ENCODE measurements around the gene DCC.

DCC gene

DNA sequence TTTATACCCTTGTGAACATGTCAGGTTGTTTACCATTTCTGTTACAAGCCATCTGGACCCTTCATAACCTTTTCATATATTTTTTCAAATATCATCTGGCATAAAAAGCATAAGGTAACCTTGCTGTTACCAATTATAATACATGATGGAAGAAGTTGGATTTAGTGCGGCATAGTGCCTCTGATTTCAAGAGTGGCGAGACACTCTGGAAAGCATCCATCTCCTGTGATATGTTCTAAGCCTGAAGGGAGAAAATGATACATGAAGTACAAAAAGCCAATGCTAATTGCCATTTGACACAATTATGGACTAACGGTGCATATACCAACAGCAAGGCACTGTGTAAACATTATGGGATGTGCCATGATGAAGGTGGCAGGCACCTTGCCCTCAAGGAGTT, 75.1 kb downstream of the DCC start:
- DNase-seq (ENCODE audit: insufficient read length, low spot score) (no peak), FAIRE-seq (no peak)

DNA sequence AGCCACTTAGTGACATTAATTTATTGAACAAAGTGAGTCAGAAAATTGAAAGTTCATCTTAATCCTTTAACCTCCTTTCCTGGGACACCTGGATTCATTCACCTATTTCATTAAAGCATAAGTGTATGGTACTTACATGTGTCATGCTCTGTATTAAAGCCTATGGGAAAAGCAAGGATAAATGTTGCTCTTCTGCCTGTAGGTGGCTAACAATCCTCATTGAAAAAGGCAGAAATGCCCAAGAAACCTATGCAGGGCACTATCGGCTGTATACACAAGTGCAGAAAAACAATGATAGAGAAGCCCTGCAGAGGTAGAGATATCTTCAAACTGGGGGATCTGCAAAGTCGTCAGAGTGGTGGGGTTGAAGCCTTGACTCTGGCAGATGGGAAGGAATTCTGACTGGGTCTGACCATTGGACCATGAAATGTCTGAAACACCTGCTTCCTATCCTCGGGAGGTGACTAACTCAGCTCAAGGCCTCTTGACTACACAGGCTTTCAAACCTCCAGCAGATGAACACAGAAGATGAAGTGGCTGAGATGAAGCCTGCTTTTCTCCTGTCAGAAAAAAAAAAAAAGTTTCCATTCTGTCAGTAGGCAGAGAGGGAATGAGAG, 83.1 kb downstream of the DCC start:
- FAIRE-seq: no peak
- DNase-seq (ENCODE audit: insufficient read length, low spot score): no peak

DNA sequence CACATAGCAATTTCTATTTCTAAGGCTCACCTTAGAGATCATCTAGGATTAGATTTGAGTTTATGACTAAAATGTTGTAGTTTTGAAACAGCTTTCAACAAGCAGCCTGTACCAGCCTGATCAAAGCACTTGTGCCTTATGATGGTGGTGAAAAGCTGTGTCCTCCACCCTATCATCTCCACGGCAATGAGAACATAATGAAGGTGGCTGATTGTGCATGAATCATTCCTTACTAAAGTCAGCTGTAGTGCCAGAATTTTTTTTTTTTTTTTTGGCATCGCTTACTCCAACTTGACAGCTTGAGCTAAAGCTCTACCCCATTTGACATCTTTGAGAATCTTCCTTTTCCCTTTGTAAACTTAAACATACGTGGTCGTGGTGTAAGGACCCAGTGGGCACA, 86.0 kb downstream of the DCC start:
- no peak for DNase-seq (ENCODE audit: insufficient read length, low spot score)
- no peak for FAIRE-seq

DNA sequence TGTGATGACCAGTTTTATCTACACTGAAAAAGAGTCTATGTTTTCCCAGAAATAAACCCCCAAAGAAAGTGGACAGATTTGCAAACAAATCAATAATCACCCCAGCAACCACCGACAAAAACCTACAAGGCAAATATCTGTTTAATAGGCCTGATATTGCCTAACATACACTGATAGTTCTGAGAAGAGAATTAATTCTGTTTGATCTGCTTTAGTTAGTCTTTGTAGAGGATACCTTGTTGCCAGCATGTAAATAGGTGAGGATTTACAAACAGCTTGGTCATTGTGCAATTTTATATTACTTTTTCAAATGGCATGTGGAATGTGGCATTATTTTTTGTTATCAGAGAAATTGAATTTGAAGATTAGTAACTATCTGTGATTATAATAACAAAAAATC, 86.5 kb downstream of the DCC start:
- DNase-seq (ENCODE audit: insufficient read length, low spot score) (no peak), FAIRE-seq (no peak)

DNA sequence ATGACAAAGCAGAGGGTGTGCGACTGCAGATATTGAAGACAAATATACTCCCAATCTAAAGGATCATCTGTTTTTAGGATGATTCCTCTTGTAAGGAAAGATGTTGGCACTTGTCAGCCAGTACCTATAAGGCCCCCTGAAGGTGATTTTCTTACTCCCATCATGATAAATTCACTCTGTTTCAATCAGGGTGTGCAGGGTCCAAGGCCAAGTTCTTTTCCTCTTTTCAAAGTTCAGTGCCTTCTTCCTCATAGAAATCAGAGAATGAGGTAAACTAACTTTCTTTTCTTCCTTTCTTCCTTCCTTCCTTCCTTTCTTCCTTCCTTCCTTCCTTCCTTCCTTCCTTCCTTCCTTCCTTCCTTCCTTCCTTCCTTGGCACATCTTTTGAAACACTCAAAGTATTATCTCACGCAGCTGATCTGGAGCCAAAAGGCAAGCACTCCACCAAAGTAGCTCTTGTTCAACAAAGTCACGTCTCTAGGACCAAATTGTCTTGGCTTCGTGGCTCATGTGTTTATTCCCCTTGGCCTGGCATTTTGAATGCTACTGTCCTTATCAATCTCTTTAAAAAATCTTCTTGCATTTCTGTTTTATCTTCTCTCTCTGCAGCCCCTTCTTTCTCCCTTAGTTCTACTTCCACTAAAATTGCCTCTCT, 87.7 kb downstream of the DCC start:
- FAIRE-seq (no peak), DNase-seq (ENCODE audit: insufficient read length, low spot score) (no peak)

DNA sequence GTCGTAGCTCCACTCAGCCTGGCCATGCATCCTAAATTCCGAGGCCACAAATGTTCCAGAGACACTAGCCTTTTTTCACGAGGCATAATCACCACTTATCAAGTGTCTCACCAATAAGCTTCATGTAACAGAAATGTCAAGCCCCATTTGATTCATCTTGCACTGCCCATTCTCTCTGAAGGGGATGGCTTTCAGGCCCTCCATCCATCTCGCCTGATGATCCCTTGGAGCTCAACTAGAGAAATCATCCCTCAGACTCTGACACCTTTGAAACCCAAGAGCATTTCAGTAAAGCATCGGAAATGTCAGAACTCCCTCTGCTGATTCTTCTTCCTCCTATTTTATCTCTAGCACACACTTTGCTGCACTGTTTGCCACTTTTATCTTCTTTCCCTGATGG, 91.7 kb downstream of the DCC start:
- DNase-seq (ENCODE audit: insufficient read length, low spot score): no peak
- no peak for FAIRE-seq

DNA sequence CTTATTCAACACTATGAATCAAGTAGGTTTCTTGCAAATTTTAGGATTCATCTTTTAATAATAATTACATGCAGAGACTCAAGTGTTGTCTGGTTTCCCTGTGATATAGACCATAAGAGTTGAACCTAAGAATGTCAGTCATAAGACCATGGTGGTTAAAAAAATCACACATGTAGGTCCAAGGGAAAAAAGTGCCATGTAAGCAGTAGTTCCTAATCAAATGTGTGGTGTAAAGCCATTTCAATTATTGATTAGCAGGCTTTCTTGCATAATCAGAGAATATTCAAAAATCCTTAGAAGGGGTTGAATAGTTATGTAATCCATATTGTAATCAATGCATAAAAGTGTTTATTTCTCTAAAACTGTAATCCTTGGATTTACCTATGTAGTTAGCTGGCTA, 93.8 kb downstream of the DCC start:
- no peak for DNase-seq (ENCODE audit: insufficient read length, low spot score)
- FAIRE-seq: no peak

DNA sequence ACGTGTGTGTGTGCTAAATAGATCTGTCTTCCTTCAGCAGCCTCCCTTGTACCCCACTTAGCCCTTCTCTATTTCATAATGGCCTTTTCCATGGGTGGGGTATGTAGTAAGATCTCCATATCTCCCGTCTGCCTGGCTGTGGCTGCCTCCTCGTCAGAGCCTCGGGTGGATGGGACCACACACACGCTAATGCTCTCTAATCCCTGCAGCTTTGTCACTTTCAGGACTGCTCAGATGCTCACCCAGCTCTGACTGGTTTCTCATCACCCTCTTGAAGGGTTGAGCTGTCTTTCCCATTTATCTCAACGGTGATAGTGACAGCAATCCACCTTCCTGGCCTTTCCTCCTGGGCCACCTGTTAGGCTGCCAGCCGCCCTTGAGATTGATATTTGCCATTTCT, 95.3 kb downstream of the DCC start:
- DNase-seq (ENCODE audit: insufficient read length, low spot score) (no peak), FAIRE-seq (no peak)

DNA sequence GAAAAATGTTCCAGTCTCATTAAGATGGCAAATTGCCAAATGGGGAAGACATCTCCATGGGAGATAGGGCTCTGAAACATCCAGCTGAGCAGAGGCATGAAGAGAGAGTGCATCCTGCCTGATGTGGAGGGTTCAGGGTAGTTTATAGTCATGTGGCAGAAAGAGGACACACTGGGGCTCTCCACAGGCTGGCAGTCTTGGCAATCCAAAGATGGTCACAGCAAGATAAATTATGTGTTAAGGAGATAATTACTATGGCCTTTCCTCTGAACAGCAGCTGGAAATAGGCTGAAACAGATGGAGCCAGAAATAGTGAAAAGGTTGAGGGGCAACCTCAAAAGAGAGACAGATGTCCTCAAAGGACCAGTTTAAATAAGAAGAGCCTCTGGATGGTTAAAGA, 97.2 kb downstream of the DCC start:
- FAIRE-seq (no peak), DNase-seq (ENCODE audit: insufficient read length, low spot score) (no peak)

DNA sequence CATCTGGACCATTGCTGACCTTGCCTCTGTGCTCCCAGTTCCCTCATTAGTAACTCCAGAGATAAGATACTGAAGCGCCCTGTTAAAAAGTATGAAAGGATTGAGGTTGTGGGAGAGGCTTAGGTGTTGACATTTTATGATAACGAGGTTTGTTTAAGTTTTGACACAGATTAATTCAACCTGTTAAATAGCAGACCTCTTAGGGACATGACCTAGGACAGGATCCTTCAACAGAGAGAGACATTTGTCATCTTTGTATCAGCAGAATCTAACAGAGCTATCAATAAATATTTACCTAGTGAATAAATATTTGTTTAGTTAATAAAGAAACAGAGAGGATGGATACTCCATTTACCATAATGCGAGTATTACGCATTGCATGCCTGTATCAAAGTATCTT, 99.5 kb downstream of the DCC start:
- FAIRE-seq: no peak
- DNase-seq (ENCODE audit: insufficient read length, low spot score): no peak

DNA sequence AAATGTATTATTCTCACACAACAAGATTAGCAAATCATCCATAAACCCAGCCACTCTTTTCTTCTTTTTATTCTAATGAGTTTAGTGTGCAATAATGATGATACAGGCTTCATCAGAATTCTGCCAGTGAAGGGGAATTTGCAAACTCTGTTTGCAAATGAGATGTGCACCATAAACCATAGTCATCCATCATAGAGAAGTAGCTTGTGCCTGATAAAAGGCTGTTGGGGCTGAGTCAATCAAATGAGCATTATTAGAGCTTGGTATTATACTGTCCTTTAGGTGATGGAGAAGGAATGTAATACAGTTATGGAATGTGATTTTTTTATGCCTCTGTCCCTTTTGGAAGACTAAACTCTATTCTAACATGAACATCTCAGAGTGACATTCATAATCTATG, 101.8 kb downstream of the DCC start:
- DNase-seq (ENCODE audit: insufficient read length, low spot score): no peak
- FAIRE-seq: no peak

DNA sequence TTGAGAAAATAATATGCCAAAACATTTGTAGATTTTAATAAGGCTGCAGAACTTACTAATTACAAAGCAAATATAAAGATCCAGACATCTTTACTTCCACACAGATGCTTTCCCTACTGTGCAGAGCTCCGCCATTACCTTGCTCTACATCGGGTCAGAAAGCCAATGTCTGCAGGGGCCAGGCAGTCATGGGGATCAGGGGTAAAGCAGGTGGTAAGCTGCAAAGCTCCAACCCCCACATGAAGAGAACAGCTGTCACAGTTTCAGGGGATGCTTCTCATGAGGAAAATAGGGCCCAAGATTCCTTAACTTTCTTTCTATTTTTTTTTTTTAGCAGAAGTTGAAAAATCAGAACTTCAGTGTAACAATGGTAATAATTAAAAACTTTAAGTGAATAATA, 102.7 kb downstream of the DCC start:
- DNase-seq (ENCODE audit: insufficient read length, low spot score) (no peak), FAIRE-seq (no peak)

DNA sequence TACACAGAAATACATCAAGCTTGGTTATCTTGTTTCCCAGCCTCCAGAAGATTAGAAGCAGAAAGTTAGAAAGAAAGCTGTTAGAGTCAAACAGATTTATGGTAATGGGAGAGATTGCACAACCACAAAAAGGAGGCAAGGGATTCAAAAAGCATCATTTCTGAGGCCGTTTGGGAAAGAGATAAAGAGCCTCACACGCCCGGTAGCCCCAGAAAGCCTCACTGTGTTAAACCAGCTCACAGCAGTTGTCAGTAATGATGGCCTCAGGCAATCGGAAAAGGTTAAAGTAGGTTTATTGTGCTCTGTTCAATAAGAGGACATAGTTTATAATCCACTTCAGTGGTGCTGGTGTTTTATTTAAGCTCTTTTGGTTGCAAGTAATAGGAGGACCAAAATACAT, 111.3 kb downstream of the DCC start:
- FAIRE-seq: no peak

DNA sequence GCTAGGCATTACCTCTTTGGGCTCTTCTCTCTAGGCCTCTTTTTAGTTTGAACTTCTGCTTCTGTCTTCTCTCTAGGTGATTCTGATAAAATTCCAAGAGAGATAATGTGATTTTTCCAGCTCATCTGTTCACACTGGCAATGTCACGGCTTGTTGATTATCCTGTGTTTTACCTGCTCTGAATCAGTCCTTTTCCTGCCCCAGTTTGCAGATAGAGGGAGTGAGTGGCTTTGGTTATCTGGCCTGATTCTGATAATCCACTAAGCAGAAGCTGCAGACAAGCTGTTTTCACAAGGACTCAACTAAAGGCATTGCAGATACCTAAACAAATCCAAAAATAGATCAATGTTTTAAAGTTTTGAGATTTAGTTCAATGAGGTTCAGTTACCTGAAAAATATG, 111.9 kb downstream of the DCC start:
- no peak for DNase-seq (ENCODE audit: insufficient read length, low spot score)
- no peak for FAIRE-seq

More for the DNA sequence above, 111.3 kb downstream of the DCC start:
- no peak for DNase-seq (ENCODE audit: insufficient read length, low spot score)

DNA sequence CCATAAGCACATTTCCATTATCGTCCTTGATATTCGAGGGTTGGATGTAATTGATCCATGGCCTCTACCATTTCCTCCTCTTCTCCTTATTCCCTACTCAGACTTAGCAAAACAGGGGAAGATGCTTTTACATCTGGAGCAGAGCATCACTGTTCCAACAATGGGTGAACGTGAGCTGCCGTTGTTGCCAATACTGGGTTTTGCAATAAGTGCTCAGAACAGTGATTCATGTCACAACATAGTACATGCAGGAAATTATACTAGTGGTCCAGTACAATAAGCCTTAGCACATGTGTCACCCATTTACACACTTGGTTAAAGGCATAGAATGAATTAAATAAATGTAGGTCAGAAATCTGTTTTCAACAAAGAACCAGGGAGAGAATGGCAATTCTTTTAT, 112.4 kb downstream of the DCC start:
- FAIRE-seq: no peak

DNA sequence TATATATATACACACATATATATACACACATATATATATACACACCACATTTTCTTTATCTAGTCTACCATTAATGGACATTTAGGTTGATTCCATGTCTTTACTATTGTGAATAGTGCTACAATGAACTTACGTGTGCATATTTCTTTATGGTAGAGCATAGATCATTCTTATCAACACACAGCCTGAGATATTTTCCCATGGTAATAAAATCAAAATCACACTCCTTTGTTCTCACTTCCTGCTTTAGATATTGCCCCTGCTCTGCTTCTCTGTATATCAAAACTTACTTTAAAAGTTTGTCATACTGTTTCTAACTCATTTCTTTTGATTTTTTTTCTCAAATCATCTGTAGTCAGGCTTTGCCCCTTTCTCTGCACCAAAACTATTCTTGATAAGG, 119.9 kb downstream of the DCC start:
- FAIRE-seq: no peak
- DNase-seq (ENCODE audit: insufficient read length, low spot score): no peak

More for the DNA sequence above, 112.4 kb downstream of the DCC start:
- DNase-seq (ENCODE audit: insufficient read length, low spot score): no peak

DNA sequence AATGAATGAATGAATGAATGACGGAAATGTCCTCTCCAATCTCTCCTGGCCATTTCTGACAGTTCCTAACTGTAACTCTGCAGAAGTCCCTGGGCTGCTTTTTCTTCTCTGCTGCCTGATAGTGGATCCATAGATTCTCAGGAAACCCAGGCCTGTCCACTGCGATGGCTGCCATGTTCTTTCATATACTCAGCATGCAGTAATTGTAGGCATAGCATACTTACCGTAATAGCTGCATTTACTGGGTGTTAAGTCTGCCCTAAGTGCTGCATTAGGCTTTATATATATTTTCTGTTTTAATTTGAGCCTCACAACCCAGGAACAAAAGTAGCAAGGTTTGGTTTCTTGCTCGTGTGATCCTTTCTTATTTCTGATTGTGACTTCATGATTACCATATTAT, 122.9 kb downstream of the DCC start:
- DNase-seq (ENCODE audit: insufficient read length, low spot score) (no peak), FAIRE-seq (no peak)

DNA sequence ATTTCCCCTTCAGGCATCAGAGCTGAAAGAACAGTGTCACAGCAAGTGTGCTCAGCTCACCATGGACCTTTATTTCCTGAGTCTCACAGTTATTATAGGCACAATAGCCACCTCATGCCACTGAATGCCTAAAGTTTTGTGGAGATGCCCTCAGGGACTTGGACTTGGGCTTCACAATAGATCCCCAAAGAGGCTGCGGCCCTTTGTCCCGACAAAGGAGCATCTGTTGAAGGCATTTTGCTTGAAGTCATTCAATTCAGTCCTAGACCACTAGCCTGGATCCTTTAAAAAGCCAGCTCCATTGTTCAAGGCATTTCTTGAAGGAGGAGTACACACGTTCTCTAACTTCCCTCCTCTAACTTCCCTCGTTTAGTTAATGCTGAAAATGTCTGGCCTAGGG, 125.4 kb downstream of the DCC start:
- no peak for FAIRE-seq

DNA sequence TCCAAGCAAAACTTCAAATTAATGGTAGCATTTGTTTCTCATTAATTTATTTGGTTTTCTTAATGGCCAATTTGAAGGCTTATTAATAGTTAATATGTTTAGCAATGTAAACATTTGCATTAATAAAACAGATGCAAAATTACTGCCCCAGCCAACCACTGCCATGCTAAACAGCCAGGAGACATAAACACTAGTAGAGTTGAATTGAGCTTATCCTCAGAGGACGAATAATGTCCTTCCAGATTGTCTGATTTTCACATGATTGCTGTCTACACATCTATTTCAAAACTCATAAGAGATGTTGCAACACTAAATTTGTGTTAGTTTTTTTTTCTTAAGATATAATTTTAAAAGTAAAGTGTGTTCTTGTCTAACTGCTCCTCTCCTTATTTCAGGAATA, 128.5 kb downstream of the DCC start:
- DNase-seq (ENCODE audit: insufficient read length, low spot score): no peak
- FAIRE-seq: no peak

More for the DNA sequence above, 125.4 kb downstream of the DCC start:
- DNase-seq (ENCODE audit: insufficient read length, low spot score): no peak

DNA sequence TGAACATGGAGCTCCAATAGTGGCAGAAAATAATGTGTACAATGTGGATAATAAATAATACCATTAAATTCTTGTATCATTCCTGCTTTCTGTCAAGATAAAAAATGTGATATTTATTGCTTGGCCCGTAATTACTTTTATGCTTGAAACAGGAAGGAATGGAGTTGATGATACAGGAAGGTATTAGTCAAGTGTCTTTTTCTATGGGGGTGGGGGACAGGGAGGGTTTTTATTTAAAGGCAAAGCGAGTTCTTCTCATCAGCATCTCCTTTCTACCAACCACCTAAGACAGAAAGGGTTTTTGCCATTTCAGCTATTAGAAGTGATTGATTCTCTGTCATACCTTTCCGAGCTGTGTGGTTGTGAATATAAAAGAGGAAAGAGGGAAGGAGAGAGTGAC, 135.3 kb downstream of the DCC start:
- DNase-seq (ENCODE audit: insufficient read length, low spot score) (no peak), FAIRE-seq (no peak)

DNA sequence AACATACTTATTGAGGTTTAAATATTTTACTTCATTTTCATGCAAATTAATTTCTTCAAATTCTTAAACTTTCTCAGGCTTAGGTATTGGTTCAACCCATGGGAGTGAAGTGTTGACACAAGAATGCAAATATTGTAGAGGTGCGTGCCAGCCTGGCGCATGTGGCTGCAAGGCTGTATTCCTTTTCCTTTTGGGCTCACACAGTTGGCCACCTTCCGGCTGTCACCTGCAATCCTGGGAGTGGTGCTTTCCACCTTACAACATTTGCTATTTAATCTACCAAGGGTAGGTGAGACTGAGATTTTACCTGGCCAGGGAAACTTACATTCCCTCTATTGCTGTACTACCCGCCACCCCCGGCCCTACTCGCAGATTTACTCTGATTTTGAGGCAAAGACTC, 141.1 kb downstream of the DCC start:
- FAIRE-seq: no peak
- no peak for DNase-seq (ENCODE audit: insufficient read length, low spot score)

DNA sequence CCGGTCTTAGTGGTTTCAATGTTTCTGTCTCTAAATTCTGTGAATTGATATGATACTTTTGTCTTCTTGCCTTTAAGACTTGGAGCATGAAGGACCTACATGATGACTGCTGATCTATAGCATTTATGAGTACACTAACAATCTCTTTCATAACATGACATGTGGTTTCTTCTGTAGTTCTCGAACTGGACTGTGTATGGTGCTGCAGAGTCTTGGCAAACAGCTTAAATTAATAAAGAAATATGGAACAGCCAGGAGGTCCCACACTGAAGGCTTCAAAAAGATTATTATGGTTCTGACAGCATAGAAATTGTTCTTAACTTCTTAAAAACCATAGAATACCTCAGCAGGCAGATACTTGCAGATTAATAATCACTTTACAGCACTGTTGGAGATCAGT, 145.0 kb downstream of the DCC start:
- DNase-seq (ENCODE audit: insufficient read length, low spot score) (no peak), FAIRE-seq (no peak)

DNA sequence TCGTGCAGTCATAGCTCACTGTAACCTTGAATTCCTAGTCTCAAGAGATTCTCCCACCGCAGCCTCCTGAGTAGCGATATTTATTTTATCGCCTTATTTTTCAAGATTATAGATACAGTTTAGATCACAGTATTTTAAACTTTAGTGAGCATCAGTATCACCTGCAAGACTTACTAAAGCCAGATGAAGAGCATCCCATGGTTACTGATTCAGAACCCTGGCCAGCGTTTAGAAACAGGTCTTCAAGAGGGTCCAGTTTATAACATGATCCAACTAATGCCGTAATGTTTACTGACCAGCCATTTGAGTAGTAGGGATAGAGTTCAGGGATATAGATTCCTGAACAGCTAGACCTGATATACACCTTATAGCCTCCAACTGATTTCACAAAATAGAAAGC, 146.1 kb downstream of the DCC start:
- FAIRE-seq: no peak
- no peak for DNase-seq (ENCODE audit: insufficient read length, low spot score)
